Activated T-cell treated with anti-CD3 and anti-CD28 coated beads, Interleukin-2, amount 50 U/mL, for 72 hours (primary cell): ENCODE measurements around the gene ST6GALNAC4. TPM values are rescaled to one million over a fixed set of nuclear protein-coding genes. Genes with fewer than 3 reads are reported as not detected.

Experiments used
- ATAC-seq, 2 donors: fragments of 150-1000 bp; cut with Tn5 transposase; replicated peaks in 1 of 2; 2 replicates each; pipeline ENCODE4 v1.10.0; 2021; ENCODE audit warnings: moderate library complexity in 2 of 2, mild to moderate bottlenecking in 1 of 2
- DNase-seq, 2 donors: peaks; one replicate each; pipeline ENCODE4 v3.0.0; 2021 to 2022; ENCODE audit warnings: mixed read lengths in 1 of 2
- H3K27ac Mint-ChIP-seq: one replicate; pipeline ENCODE4 v1.8.0; 2022; ENCODE audit warnings: mild to moderate bottlenecking, moderate library complexity, mixed read lengths
- H3K27me3 Mint-ChIP-seq: one replicate; pipeline ENCODE4 v1.8.0; 2022; ENCODE audit warnings: low read depth, mixed read lengths
- H3K36me3 Mint-ChIP-seq, 2 donors: one replicate each; pipeline ENCODE4 v1.8.0; 2022; ENCODE audit warnings: mixed read lengths in 2 of 2, mild to moderate bottlenecking in 1 of 2; ENCODE audit not compliant: insufficient read depth in 2 of 2
- H3K4me1 Mint-ChIP-seq: one replicate; pipeline ENCODE4 v1.8.0; 2022; ENCODE audit warnings: low read depth, mixed read lengths
- H3K4me3 Mint-ChIP-seq, 2 donors: one replicate each; pipeline ENCODE4 v1.8.0; 2022; ENCODE audit warnings: mild to moderate bottlenecking in 2 of 2, mixed read lengths in 2 of 2, moderate library complexity in 2 of 2
- H3K9me3 Mint-ChIP-seq, 2 donors: one replicate each; pipeline ENCODE4 v1.8.0; 2022; ENCODE audit warnings: mixed read lengths in 2 of 2
- total RNA-seq, 2 donors: library from RNA; stranded (reverse); gene quantifications; one replicate each; pipeline ENCODE4 v1.2.3, GENCODE V29; 2022

Gene ST6GALNAC4
- total RNA-seq, 2 donors from 2014 or later, result 28.1 to 30.5 TPM

DNA sequence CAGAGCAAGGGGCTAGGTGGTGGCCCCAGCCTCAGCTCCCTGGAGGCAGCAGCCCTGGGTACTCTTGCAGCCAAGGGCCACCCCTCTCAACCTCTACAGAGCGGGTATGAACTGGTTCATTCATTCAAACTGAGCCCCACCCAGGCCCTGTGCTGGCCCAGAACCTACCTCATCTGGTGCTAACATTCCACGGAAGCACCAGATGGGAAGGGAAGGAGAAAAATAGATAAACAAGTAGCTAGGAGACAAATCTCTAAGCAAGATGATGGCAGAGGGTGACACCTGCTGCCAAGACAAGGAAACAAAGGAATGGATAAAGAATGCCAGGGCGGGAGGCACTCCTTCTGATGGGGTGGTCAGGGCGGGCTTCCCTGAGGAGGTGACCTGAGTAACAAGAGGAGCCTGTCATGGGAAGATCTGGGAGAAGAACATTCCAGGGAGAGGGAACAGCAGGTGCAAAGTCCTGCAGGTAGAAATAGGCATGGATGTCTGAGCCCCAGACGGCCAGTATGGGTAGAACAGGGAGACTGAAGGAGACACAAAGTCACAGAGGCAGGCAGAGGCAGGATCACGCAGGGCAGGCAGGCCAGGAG is 6.1 kb downstream of the ST6GALNAC4 start:
- H3K27me3 Mint-ChIP-seq, result no peaks in the 10 kb centered on the region
- peak overlapping the region; percentile 36 to 60 for H3K4me3 Mint-ChIP-seq
- peak overlapping the region; percentile 74 for H3K27ac Mint-ChIP-seq
- no peak for ATAC-seq
- H3K4me1 Mint-ChIP-seq, result peaks cover 61% of the 10 kb centered on the region
- no peak for DNase-seq
- peaks cover 0 to 2% of the 10 kb centered on the region in 2 donors for H3K36me3 Mint-ChIP-seq
- H3K9me3 Mint-ChIP-seq, result no peaks in the 10 kb centered on the region

DNA sequence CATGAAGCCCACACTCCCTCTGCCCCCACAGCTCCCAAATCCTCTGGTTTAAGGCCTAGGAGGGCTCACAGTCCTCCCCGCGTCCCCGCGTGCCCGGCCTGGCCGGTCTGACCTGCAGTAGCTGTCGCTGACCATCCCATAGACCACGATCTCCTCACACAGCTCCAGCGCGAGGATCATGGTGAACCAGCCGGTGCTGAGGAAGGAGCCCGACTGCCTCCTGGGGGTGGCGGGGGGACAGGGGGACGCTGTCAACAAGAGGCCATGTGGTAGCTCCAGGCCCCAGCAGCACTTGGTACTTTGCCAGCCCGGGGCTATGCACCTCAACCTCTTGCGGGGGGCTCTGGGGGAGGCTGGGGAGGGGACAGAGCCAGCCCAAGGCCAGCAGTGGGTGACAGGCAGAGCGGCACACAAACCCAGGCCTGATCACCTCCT is 7.0 kb downstream of the ST6GALNAC4 start:
- Mint-ChIP-seq H3K27ac (no peak overlapping the region), H3K9me3 (no peaks in the 10 kb centered on the region), H3K4me1 (peaks cover 61% of the 10 kb centered on the region), H3K27me3 (no peaks in the 10 kb centered on the region), H3K36me3 (peaks cover 0 to 4% of the 10 kb centered on the region in 2 donors), H3K4me3 (no peak overlapping the region)
- ATAC-seq (no peak), DNase-seq (no peak)

DNA sequence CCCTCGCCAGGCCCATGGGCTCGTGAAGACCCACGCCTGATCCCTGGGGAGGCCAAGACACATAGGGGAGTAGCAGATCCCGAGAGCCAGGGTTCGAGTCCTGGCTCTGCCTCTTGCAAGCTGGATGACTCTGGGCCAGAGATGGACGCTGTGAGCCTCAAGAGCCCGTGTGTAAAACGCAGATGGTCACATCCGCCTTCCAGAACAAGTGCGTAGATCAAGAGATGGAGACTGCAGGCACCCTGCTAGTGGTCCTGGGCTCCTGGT is 8.2 kb downstream of the ST6GALNAC4 start:
- H3K9me3 Mint-ChIP-seq, result no peaks in the 10 kb centered on the region
- ATAC-seq, result no peak
- H3K27me3 Mint-ChIP-seq, result no peaks in the 10 kb centered on the region
- no peak overlapping the region for H3K27ac Mint-ChIP-seq
- peaks cover 0 to 4% of the 10 kb centered on the region in 2 donors for H3K36me3 Mint-ChIP-seq
- H3K4me1 Mint-ChIP-seq, result peaks cover 63% of the 10 kb centered on the region
- no peak for DNase-seq
- no peak overlapping the region for H3K4me3 Mint-ChIP-seq

GRCh38 chr9:127907867-127908659 is 8.8 kb downstream of the ST6GALNAC4 start:
- Mint-ChIP-seq H3K36me3 (peaks cover 0 to 4% of the 10 kb centered on the region in 2 donors), H3K4me1 (peaks cover 65% of the 10 kb centered on the region), H3K27ac (no peak overlapping the region), H3K4me3 (no peak overlapping the region), H3K27me3 (no peaks in the 10 kb centered on the region), H3K9me3 (no peaks in the 10 kb centered on the region)
- ATAC-seq (no peak), DNase-seq (no peak)

DNA sequence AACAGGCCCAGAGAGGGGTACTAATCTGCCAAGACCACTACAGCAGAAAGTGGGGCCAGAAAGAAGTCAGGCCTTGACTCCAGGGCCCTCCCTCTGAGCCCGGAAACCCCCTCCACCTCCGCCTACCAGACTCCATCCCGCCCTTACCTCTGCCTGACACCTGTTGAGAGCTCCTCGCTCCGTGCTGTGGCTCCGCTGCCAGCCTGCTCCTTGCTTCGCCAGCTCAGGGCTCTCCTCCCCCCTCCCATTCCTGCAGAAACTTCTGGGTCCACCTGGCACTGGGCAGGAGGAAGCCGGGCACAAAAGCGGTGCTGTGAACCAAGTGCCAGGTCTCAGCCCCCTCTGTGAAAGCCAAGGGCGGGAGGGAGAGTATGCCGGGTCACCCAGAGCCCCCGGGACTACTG is 11.1 kb downstream of the ST6GALNAC4 start:
- no peaks in the 10 kb centered on the region for H3K27me3 Mint-ChIP-seq
- peak overlapping the region; percentile 100 for H3K27ac Mint-ChIP-seq
- no peaks in the 10 kb centered on the region for H3K9me3 Mint-ChIP-seq
- peaks cover 54% of the 10 kb centered on the region for H3K4me1 Mint-ChIP-seq
- peaks cover 0 to 2% of the 10 kb centered on the region in 2 donors for H3K36me3 Mint-ChIP-seq
- DNase-seq (peak; percentile 62 to 71), ATAC-seq (peak; percentile 49 to 59)
- peak overlapping the region; percentile 93 to 99 for H3K4me3 Mint-ChIP-seq

DNA sequence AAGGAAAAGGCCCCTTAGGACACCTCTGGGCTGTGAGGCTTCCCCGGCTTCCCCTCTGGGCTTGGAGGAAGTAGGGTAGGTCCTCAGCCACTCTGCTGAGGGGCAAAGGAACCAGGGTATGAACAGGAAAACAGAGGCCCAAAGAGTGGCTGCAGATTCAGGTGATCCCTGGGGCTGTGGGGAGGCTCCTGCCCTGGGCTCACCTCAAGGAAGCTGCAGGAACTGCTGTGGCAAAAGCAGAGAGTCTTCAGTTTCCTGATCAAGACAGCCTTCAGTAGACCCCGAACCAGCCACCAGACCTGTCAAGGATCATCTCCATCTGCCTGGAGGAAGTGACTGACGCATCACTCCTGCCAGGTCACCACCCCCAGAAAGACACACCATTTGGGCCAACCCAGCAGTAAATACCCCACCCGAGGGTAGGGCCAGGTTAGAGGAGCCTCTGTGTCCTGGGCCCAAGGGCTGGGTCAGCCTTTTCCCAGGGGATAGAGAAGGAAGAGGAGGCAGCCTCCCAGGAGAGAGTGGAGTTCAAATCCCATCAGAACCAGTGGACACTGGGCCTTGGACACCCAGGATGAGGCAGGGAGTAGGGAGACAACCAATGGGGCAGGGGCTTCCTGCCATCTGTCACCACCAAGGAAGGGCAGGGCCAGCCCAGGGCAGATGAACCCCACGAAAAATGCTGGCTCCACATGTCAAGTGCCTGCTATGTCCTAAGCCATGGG is 11.7 kb downstream of the ST6GALNAC4 start:
- peaks cover 49% of the 10 kb centered on the region for H3K4me1 Mint-ChIP-seq
- peaks cover 0 to 2% of the 10 kb centered on the region in 2 donors for H3K36me3 Mint-ChIP-seq
- H3K27me3 Mint-ChIP-seq, result no peaks in the 10 kb centered on the region
- DNase-seq, result peak; percentile 66 to 69
- H3K4me3 Mint-ChIP-seq, result peak overlapping the region; percentile 93 to 99
- H3K27ac Mint-ChIP-seq, result peak overlapping the region; percentile 100
- no peaks in the 10 kb centered on the region for H3K9me3 Mint-ChIP-seq
- ATAC-seq, result peak; percentile 66 to 71

- no peak for DNase-seq
- peak in 1 of 2 donors; percentile 1 for ATAC-seq
- no peaks in the 10 kb centered on the region for H3K27me3 Mint-ChIP-seq
Observed at GRCh38 chr9:127904561-127905003, 12.3 kb downstream of the ST6GALNAC4 start.

GRCh38 chr9:127903557-127904475 is 13.0 kb downstream of the ST6GALNAC4 start:
- peaks cover 0 to 2% of the 10 kb centered on the region in 2 donors for H3K36me3 Mint-ChIP-seq
- peak overlapping the region; percentile 100 for H3K27ac Mint-ChIP-seq
- H3K9me3 Mint-ChIP-seq, result no peaks in the 10 kb centered on the region
- ATAC-seq, result peak; percentile 30 to 53
- H3K27me3 Mint-ChIP-seq, result no peaks in the 10 kb centered on the region
- peak; percentile 84 to 88 for DNase-seq
- H3K4me3 Mint-ChIP-seq, result peak overlapping the region; percentile 93 to 99
- peaks cover 49% of the 10 kb centered on the region for H3K4me1 Mint-ChIP-seq

More at GRCh38 chr9:127904561-127905003, 12.3 kb downstream of the ST6GALNAC4 start:
- H3K36me3 Mint-ChIP-seq, result peaks cover 0 to 2% of the 10 kb centered on the region in 2 donors
- H3K4me3 Mint-ChIP-seq, result peak overlapping the region; percentile 93 to 99
- H3K27ac Mint-ChIP-seq, result peak overlapping the region; percentile 100
- H3K9me3 Mint-ChIP-seq, result no peaks in the 10 kb centered on the region
- H3K4me1 Mint-ChIP-seq, result peaks cover 49% of the 10 kb centered on the region

DNA sequence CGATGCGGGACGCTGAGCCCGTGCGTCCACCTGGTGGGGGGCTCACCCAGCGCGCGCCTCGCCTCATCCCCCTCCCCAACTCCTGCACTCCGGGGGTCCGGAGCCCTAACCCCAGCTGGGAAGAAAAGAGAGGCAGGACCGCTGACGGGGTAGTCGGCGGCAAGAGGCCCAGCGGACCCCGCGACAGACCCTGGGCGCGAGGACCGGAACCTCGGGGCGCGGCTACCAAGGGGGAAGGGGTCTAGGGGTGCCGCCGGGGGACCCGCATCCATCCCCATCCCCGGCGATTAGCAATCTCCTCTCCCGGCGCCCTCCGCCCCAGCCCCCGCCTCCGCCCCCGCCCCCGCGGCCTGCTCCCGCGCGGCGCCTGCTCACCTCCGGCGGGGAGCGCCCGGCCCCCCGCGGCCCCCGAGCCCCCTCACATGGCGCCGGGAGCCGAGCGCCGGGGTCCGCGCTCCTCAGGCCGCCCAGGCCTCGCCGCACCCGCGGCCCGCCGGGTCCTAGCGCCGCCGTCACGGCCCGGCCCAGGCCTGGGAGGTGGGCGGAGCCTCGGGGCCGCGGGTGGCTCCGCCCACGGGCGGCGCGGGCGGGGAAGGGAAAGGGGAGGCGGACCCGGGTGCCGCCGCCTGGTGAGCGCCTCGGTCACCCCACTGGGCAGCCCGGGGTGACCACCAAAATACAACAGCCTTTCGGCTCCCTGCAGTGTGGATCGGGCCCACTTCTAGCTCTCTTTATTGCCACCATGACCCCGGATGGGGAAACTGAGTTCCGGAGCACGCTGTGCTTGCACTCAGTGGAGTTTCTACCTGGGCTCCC is 17.5 kb downstream of the ST6GALNAC4 start, which contains the start of gene ST6GALNAC6:
Gene ST6GALNAC6, minus strand, starts transcription at position 476 of the 816 bp plus-strand sequence. CDS start 1,622 bp downstream, outside the sequence.
- ATAC-seq (peak; percentile 83 to 87), DNase-seq (peak; percentile 81 to 88)
- H3K27ac Mint-ChIP-seq, result peak within 1 kb of the TSS; percentile 46
- peaks cover 8 to 20% of the 10 kb centered on the region in 2 donors for H3K36me3 Mint-ChIP-seq
- H3K9me3 Mint-ChIP-seq, result no peaks in the 10 kb centered on the region
- H3K27me3 Mint-ChIP-seq, result no peaks in the 10 kb centered on the region
- peaks cover 36% of the 10 kb centered on the region for H3K4me1 Mint-ChIP-seq
- H3K4me3 Mint-ChIP-seq, result peak within 1 kb of the TSS; percentile 91 to 92

- Mint-ChIP-seq H3K4me1 (peaks cover 28% of the 10 kb centered on the region), H3K27ac (no peak overlapping the region), H3K36me3 (peaks cover 14 to 27% of the 10 kb centered on the region in 2 donors), H3K27me3 (no peaks in the 10 kb centered on the region), H3K4me3 (peak overlapping the region; percentile 84 to 88), H3K9me3 (peaks cover 0 to 2% of the 10 kb centered on the region in 2 donors)
- DNase-seq, result peak in 1 of 2 donors; percentile 34
- ATAC-seq, result peak; percentile 10
Observed at GRCh38 chr9:127898433-127899127, 18.3 kb downstream of the ST6GALNAC4 start.

DNA sequence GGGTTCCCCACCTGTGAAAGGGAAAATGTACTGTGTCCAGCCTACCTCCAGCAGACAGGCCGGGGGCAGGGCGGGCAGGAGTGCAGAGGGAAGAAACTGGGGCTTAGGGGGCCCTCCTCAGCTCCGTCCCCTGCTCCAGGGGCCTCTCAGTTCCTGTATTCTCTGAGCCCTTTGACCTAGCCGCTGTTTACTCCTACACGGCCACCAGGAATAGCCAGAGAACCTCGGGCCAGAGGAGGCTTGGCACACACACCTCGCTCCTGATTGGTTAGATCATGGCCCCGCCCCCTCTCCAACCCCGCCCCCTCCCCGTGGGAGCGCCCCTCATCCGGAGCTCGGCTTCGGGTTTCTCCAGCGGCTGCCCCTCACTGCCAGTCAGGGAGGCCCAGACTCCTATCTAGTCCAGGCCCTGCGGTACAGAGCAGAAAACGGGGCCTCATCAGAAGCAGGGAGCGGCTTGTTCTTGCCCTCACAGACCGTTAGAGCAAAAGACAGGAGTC is 19.6 kb downstream of the ST6GALNAC4 start:
- ATAC-seq (peak; percentile 6 to 17), DNase-seq (no peak)
- Mint-ChIP-seq H3K27me3 (no peaks in the 10 kb centered on the region), H3K36me3 (peaks cover 21 to 37% of the 10 kb centered on the region in 2 donors), H3K4me3 (peak overlapping the region in 1 of 2 donors; percentile 50), H3K27ac (no peak overlapping the region), H3K9me3 (peaks cover 0 to 2% of the 10 kb centered on the region in 2 donors), H3K4me1 (peaks cover 20% of the 10 kb centered on the region)
